GM18508 (cell line): ENCODE results near the gene SPATA20.

Experiments
- ATAC-seq: cut with Tn5 transposase; IDR thresholded peaks from one replicate; pipeline ENCODE4 v1.9.1; 2021; ENCODE audit warnings: moderate number of reproducible peaks; ENCODE audit not compliant: insufficient read depth, unreplicated experiment

The SPATA20 gene

GRCh38 chr17:50547035-50547735, at the start of gene SPATA20:
Gene SPATA20 (plus strand): TSS chr17:50547174. CDS start chr17:50547209, 35 bp downstream.
- ATAC-seq: no peak

- ATAC-seq: no peak
Measured at GRCh38 chr17:50498021-50498874, 48.7 kb upstream of the SPATA20 start.

GRCh38 chr17:50499270-50499669, 47.7 kb upstream of the SPATA20 start:
- no peak for ATAC-seq

- ATAC-seq: no peak
Measured at GRCh38 chr17:50499721-50500120, 47.3 kb upstream of the SPATA20 start.

GRCh38 chr17:50501054-50501453, 45.9 kb upstream of the SPATA20 start:
- no peak for ATAC-seq

- no peak for ATAC-seq
Measured at GRCh38 chr17:50502301-50502990, 44.5 kb upstream of the SPATA20 start.

GRCh38 chr17:50505591-50506130, 41.3 kb upstream of the SPATA20 start:
- no peak for ATAC-seq

- ATAC-seq: no peak
Measured at GRCh38 chr17:50506298-50506697, 40.7 kb upstream of the SPATA20 start.

GRCh38 chr17:50507871-50508572, 39.0 kb upstream of the SPATA20 start, which contains the start of gene MYCBPAP:
Gene MYCBPAP (plus strand): TSS chr17:50508439. CDS start chr17:50508675, 236 bp downstream.
- no peak for ATAC-seq

GRCh38 chr17:50508573-50509460, 38.2 kb upstream of the SPATA20 start:
- ATAC-seq: no peak

GRCh38 chr17:50511058-50511457, 35.9 kb upstream of the SPATA20 start:
- peak; percentile 83 for ATAC-seq

GRCh38 chr17:50513495-50513894, 33.5 kb upstream of the SPATA20 start:
- no peak for ATAC-seq

GRCh38 chr17:50514388-50514787, 32.6 kb upstream of the SPATA20 start:
- no peak for ATAC-seq

GRCh38 chr17:50514936-50515702, 31.9 kb upstream of the SPATA20 start:
- ATAC-seq: no peak

GRCh38 chr17:50517011-50517410, 30.0 kb upstream of the SPATA20 start:
- ATAC-seq: no peak

GRCh38 chr17:50517504-50518383, 29.2 kb upstream of the SPATA20 start:
- ATAC-seq: no peak

- ATAC-seq: no peak
Measured at GRCh38 chr17:50518384-50519023, 28.5 kb upstream of the SPATA20 start.
